Memory B cell (primary cell): Measurements from ENCODE around the gene CPNE2.

Experiments
- ATAC-seq: fragments of 150-1000 bp; cut with Tn5 transposase; 2 replicates; pipeline ENCODE4 v1.10.0; 2021; ENCODE audit warnings: low read depth, mild to moderate bottlenecking, moderate library complexity
- DNase-seq, 2 donors: peaks; one replicate each; pipeline ENCODE4 v3.0.0; 2022; ENCODE audit warnings: low spot score in 2 of 2
- H3K27ac Mint-ChIP-seq: one replicate; pipeline ENCODE4 v1.8.0; 2022; ENCODE audit warnings: mild to moderate bottlenecking, moderate library complexity, mixed read lengths
- H3K27me3 Mint-ChIP-seq: one replicate; pipeline ENCODE4 v1.8.0; 2022; ENCODE audit warnings: mixed read lengths
- H3K36me3 Mint-ChIP-seq: one replicate; pipeline ENCODE4 v1.8.0; 2022; ENCODE audit warnings: mild to moderate bottlenecking, mixed read lengths
- H3K4me1 Mint-ChIP-seq: one replicate; pipeline ENCODE4 v1.8.0; 2022; ENCODE audit warnings: mixed read lengths
- H3K4me3 Mint-ChIP-seq: one replicate; pipeline ENCODE4 v1.8.0; 2022; ENCODE audit warnings: mild to moderate bottlenecking, moderate library complexity, mixed read lengths
- H3K9me3 Mint-ChIP-seq: one replicate; pipeline ENCODE4 v1.8.0; 2022; ENCODE audit warnings: mixed read lengths

Gene CPNE2

GRCh38 chr16:57157533-57157932 lies 65.2 kb downstream of the CPNE2 start:
- no peak for ATAC-seq
- Mint-ChIP-seq H3K36me3 (peaks cover 45% of the 10 kb centered on the region), H3K4me3 (no peak overlapping the region), H3K27ac (no peak overlapping the region), H3K27me3 (no peaks in the 10 kb centered on the region), H3K4me1 (no peaks in the 10 kb centered on the region), H3K9me3 (no peaks in the 10 kb centered on the region)
- no peak for DNase-seq

- H3K4me3 Mint-ChIP-seq: no peak overlapping the region
- H3K27me3 Mint-ChIP-seq: no peaks in the 10 kb centered on the region
- DNase-seq: no peak
- H3K36me3 Mint-ChIP-seq: peaks cover 36% of the 10 kb centered on the region
- no peaks in the 10 kb centered on the region for H3K4me1 Mint-ChIP-seq
- ATAC-seq: no peak
- H3K27ac Mint-ChIP-seq: no peak overlapping the region
- H3K9me3 Mint-ChIP-seq: no peaks in the 10 kb centered on the region
Measured at GRCh38 chr16:57159447-57159846, 67.1 kb downstream of the CPNE2 start.

- H3K27ac Mint-ChIP-seq: no peak overlapping the region
- H3K36me3 Mint-ChIP-seq: peaks cover 26% of the 10 kb centered on the region
- peaks cover 5% of the 10 kb centered on the region for H3K4me1 Mint-ChIP-seq
- DNase-seq: no peak
- no peaks in the 10 kb centered on the region for H3K9me3 Mint-ChIP-seq
- H3K27me3 Mint-ChIP-seq: no peaks in the 10 kb centered on the region
- no peak for ATAC-seq
- no peak overlapping the region for H3K4me3 Mint-ChIP-seq
Measured at GRCh38 chr16:57163842-57164241, 71.5 kb downstream of the CPNE2 start.

GRCh38 chr16:57165483-57165882 lies 73.1 kb downstream of the CPNE2 start:
- H3K27ac Mint-ChIP-seq: no peak overlapping the region
- no peaks in the 10 kb centered on the region for H3K9me3 Mint-ChIP-seq
- H3K4me3 Mint-ChIP-seq: no peak overlapping the region
- peaks cover 17% of the 10 kb centered on the region for H3K36me3 Mint-ChIP-seq
- DNase-seq: no peak
- H3K27me3 Mint-ChIP-seq: no peaks in the 10 kb centered on the region
- ATAC-seq: no peak
- H3K4me1 Mint-ChIP-seq: peaks cover 5% of the 10 kb centered on the region

GRCh38 chr16:57165938-57166337 lies 73.6 kb downstream of the CPNE2 start:
- ATAC-seq: no peak
- Mint-ChIP-seq H3K4me3 (no peak overlapping the region), H3K4me1 (peaks cover 5% of the 10 kb centered on the region), H3K27me3 (no peaks in the 10 kb centered on the region), H3K27ac (no peak overlapping the region), H3K9me3 (no peaks in the 10 kb centered on the region), H3K36me3 (peaks cover 19% of the 10 kb centered on the region)
- DNase-seq: no peak

GRCh38 chr16:57166451-57166850 lies 74.1 kb downstream of the CPNE2 start:
- H3K27me3 Mint-ChIP-seq: no peaks in the 10 kb centered on the region
- no peaks in the 10 kb centered on the region for H3K9me3 Mint-ChIP-seq
- H3K4me3 Mint-ChIP-seq: no peak overlapping the region
- H3K27ac Mint-ChIP-seq: no peak overlapping the region
- no peak for DNase-seq
- peaks cover 24% of the 10 kb centered on the region for H3K36me3 Mint-ChIP-seq
- ATAC-seq: no peak
- H3K4me1 Mint-ChIP-seq: peaks cover 5% of the 10 kb centered on the region

- H3K4me3 Mint-ChIP-seq: no peak overlapping the region
- H3K4me1 Mint-ChIP-seq: peaks cover 5% of the 10 kb centered on the region
- DNase-seq: no peak
- no peaks in the 10 kb centered on the region for H3K27me3 Mint-ChIP-seq
- no peak overlapping the region for H3K27ac Mint-ChIP-seq
- no peak for ATAC-seq
- H3K9me3 Mint-ChIP-seq: no peaks in the 10 kb centered on the region
- peaks cover 27% of the 10 kb centered on the region for H3K36me3 Mint-ChIP-seq
Measured at GRCh38 chr16:57166951-57167350, 74.6 kb downstream of the CPNE2 start.

- Mint-ChIP-seq H3K27ac (no peak overlapping the region), H3K4me3 (no peak overlapping the region), H3K36me3 (peaks cover 28% of the 10 kb centered on the region), H3K4me1 (peaks cover 5% of the 10 kb centered on the region), H3K9me3 (no peaks in the 10 kb centered on the region), H3K27me3 (no peaks in the 10 kb centered on the region)
- DNase-seq (no peak), ATAC-seq (no peak)
Measured at GRCh38 chr16:57167538-57167937, 75.2 kb downstream of the CPNE2 start.

- Mint-ChIP-seq H3K4me1 (peaks cover 5% of the 10 kb centered on the region), H3K27ac (no peak overlapping the region), H3K4me3 (no peak overlapping the region), H3K36me3 (peaks cover 28% of the 10 kb centered on the region), H3K9me3 (no peaks in the 10 kb centered on the region), H3K27me3 (no peaks in the 10 kb centered on the region)
- ATAC-seq: peak; percentile 77
- DNase-seq: peak in 1 of 2 donors; percentile 36
Measured at GRCh38 chr16:57167953-57168352, 75.6 kb downstream of the CPNE2 start.

GRCh38 chr16:57169327-57169726 lies 76.9 kb downstream of the CPNE2 start:
- Mint-ChIP-seq H3K27me3 (no peaks in the 10 kb centered on the region), H3K4me3 (no peak overlapping the region), H3K36me3 (peaks cover 23% of the 10 kb centered on the region), H3K9me3 (no peaks in the 10 kb centered on the region), H3K4me1 (peaks cover 5% of the 10 kb centered on the region), H3K27ac (no peak overlapping the region)
- DNase-seq (no peak), ATAC-seq (no peak)

- DNase-seq (no peak), ATAC-seq (no peak)
- H3K4me3 Mint-ChIP-seq: no peak overlapping the region
- H3K9me3 Mint-ChIP-seq: no peaks in the 10 kb centered on the region
- H3K36me3 Mint-ChIP-seq: peaks cover 19% of the 10 kb centered on the region
- H3K4me1 Mint-ChIP-seq: peaks cover 6% of the 10 kb centered on the region
- no peak overlapping the region for H3K27ac Mint-ChIP-seq
- H3K27me3 Mint-ChIP-seq: no peaks in the 10 kb centered on the region
Measured at GRCh38 chr16:57172721-57173290, 80.4 kb downstream of the CPNE2 start.

GRCh38 chr16:57175896-57176295 lies 83.5 kb downstream of the CPNE2 start:
- Mint-ChIP-seq H3K9me3 (no peaks in the 10 kb centered on the region), H3K4me1 (peaks cover 8% of the 10 kb centered on the region), H3K4me3 (no peak overlapping the region), H3K27ac (no peak overlapping the region), H3K36me3 (peaks cover 22% of the 10 kb centered on the region), H3K27me3 (no peaks in the 10 kb centered on the region)
- no peak for DNase-seq
- ATAC-seq: no peak

GRCh38 chr16:57178196-57178595 lies 85.8 kb downstream of the CPNE2 start:
- Mint-ChIP-seq H3K27me3 (no peaks in the 10 kb centered on the region), H3K9me3 (no peaks in the 10 kb centered on the region), H3K4me1 (peaks cover 15% of the 10 kb centered on the region), H3K4me3 (no peak overlapping the region), H3K36me3 (peaks cover 10% of the 10 kb centered on the region), H3K27ac (no peak overlapping the region)
- DNase-seq (no peak), ATAC-seq (no peak)

- Mint-ChIP-seq H3K9me3 (no peaks in the 10 kb centered on the region), H3K36me3 (peaks cover 7% of the 10 kb centered on the region), H3K4me1 (peaks cover 17% of the 10 kb centered on the region), H3K27me3 (no peaks in the 10 kb centered on the region), H3K4me3 (no peak overlapping the region), H3K27ac (no peak overlapping the region)
- no peak for ATAC-seq
- no peak for DNase-seq
Measured at GRCh38 chr16:57178793-57179212, 86.4 kb downstream of the CPNE2 start.

GRCh38 chr16:57179215-57179828 lies 86.9 kb downstream of the CPNE2 start:
- peaks cover 7% of the 10 kb centered on the region for H3K36me3 Mint-ChIP-seq
- H3K4me3 Mint-ChIP-seq: no peak overlapping the region
- no peak overlapping the region for H3K27ac Mint-ChIP-seq
- no peaks in the 10 kb centered on the region for H3K27me3 Mint-ChIP-seq
- no peaks in the 10 kb centered on the region for H3K9me3 Mint-ChIP-seq
- ATAC-seq: no peak
- no peak for DNase-seq
- H3K4me1 Mint-ChIP-seq: peaks cover 21% of the 10 kb centered on the region
